Measurements from ENCODE around the gene SKI. TPM values are rescaled to one million over a fixed set of nuclear protein-coding genes. Genes with fewer than 3 reads are reported as not detected.

Gene SKI
- total and polyA plus RNA-seq, 2 of the 4 experiments (the other 2 are of a cell fraction): 2.3 to 20.1 TPM

DNA sequence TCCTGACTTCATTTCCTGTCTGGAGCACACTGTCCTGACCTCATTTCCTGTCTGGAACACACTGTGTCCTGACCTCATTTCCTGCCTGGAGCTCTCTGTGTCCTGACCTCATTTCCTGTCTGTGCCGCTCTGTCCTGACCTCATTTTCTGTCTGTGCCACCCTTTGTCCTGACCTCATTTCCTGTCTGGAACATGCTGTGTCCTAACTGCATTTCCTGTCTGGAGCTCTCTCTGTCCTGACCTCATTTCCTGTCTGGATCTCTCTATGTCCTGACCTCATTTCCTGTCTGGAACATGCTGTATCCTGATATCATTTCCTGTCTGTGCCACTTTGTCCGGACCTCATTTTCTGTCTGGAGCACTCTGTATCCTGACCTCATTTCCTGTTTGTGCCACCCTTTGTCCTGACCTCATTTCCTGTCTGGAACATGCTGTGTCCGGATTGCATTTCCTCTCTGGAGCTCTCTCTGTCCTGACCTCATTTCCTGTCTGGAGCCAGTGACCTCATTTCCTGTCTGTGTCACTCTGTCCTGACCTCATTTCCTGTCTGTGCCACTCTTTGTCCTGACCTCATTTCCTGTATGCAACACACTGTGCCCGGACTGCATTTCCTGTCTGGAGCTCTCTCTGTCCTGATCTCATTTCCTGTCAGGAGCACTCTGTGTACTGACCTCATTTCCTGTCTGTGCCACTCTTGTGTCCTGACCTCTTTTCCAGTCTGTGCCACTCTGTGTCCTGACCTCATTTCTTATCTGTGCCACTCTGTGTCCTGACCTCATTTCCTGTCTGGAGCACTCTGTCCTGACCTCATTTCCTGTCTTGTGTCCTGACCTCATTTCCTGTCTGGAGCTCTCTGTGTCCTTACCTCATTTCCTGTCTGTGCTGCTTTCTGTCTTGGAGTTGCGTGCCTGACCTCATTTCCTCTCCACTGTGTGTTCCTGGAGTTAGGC, 27.6 kb downstream of the SKI start:
- Histone ChIP-seq H3K36me3 (ENCODE audit: control insufficient read depth, insufficient read depth, low read length) (peaks cover 15% of the 10 kb centered on the region; the same call in 1 of the 2 replicates), H2AK9ac (replicated peaks; ENCODE audit: low read depth, low read length, poor library complexity) (peak overlapping the region; percentile 15), H2AFZ (replicated peaks; ENCODE audit: low read length, poor library complexity) (no peak overlapping the region), H2BK15ac (ENCODE audit: low read depth, low read length) (no peak overlapping the region), H3K79me1 (ENCODE audit: low read depth in 1 of 2, low read length in 2 of 2) (peaks cover 15 to 62% of the 10 kb centered on the region in 2 experiments), H3K4me3 (ENCODE audit: insufficient read depth, low read depth, low read length) (no peak overlapping the region), H4K91ac (ENCODE audit: insufficient read depth, low read depth, low read length) (no peak overlapping the region), H3K9ac (ENCODE audit: low read depth, low read length) (no peak overlapping the region), H4K20me1 (ENCODE audit: insufficient read depth, low read length) (peaks cover 100% of the 10 kb centered on the region), H3K4me1 (ENCODE audit: control insufficient read depth, insufficient read depth, low read length) (peaks cover 11% of the 10 kb centered on the region; the same call in 1 of the 2 replicates), H3K56ac (ENCODE audit: extremely low read depth, insufficient read depth, low read length) (no peak overlapping the region), H2BK5ac (ENCODE audit: low read depth, low read length, poor library complexity, severe bottlenecking) (peak overlapping the region; percentile 37), H4K8ac (ENCODE audit: low read depth in 2 of 2, low read length in 2 of 2) (peak overlapping the region; percentile 15 to 29; a peak in 3 of 4 replicates), H3K18ac (ENCODE audit: low read depth, low read length) (peak overlapping the region; percentile 8; the same call in 1 of the 2 replicates), H3K27me3 (ENCODE audit: control insufficient read depth, insufficient read depth, low read length) (no peaks in the 10 kb centered on the region), H2BK20ac (ENCODE audit: low read depth, low read length) (no peak overlapping the region), H3K4ac (ENCODE audit: low read depth, low read length) (peak overlapping the region; percentile 14), H3K4me2 (ENCODE audit: low read depth, low read length) (no peak overlapping the region), H2BK120ac (ENCODE audit: low read depth, low read length) (0 out of 2 replicates have a peak overlapping the region, but pooled peaks have one; percentile 8), H3K14ac (replicated peaks; ENCODE audit: low read depth, low read length) (peak overlapping the region; percentile 58; the same call in 1 of the 2 replicates), H2AK5ac (ENCODE audit: low read depth, low read length) (peak overlapping the region; percentile 21), H4K5ac (ENCODE audit: low read depth, low read length) (no peak overlapping the region; the same call in 1 of the 2 replicates), H3K9me1 (ENCODE audit: insufficient read depth, low read length) (peaks cover 49% of the 10 kb centered on the region), H3K27ac (ENCODE audit: insufficient read depth, low read length) (peak overlapping the region; percentile 17), H3K23ac (ENCODE audit: low read depth, low read length) (peak overlapping the region; percentile 18; the same call in 1 of the 2 replicates), H3K9me3 (ENCODE audit: control insufficient read depth, insufficient read depth, low read length) (no peaks in the 10 kb centered on the region)
- TF ChIP-seq FOS (IDR thresholded peaks at IDR 0.05; ENCODE audit: low read depth, low read length) (peak; percentile 47; the same call in 1 of the 2 replicates), NFE2L2 (IDR thresholded peaks at IDR 0.05; ENCODE audit: low read depth, low read length) (no peak), CHD1 (IDR thresholded peaks at IDR 0.05; ENCODE audit: low read depth, low read length) (no peak), RCOR1 (IDR thresholded peaks at IDR 0.05; ENCODE audit: insufficient replicate concordance, low read length) (no peak), CEBPB (IDR thresholded peaks at IDR 0.05; ENCODE audit: low read depth, low read length) (peak; percentile 40; the same call in 1 of the 2 replicates), MAZ (IDR thresholded peaks at IDR 0.05; ENCODE audit: borderline replicate concordance, low read depth, low read length) (no peak)
- TF ChIP-seq, protein P1, sequence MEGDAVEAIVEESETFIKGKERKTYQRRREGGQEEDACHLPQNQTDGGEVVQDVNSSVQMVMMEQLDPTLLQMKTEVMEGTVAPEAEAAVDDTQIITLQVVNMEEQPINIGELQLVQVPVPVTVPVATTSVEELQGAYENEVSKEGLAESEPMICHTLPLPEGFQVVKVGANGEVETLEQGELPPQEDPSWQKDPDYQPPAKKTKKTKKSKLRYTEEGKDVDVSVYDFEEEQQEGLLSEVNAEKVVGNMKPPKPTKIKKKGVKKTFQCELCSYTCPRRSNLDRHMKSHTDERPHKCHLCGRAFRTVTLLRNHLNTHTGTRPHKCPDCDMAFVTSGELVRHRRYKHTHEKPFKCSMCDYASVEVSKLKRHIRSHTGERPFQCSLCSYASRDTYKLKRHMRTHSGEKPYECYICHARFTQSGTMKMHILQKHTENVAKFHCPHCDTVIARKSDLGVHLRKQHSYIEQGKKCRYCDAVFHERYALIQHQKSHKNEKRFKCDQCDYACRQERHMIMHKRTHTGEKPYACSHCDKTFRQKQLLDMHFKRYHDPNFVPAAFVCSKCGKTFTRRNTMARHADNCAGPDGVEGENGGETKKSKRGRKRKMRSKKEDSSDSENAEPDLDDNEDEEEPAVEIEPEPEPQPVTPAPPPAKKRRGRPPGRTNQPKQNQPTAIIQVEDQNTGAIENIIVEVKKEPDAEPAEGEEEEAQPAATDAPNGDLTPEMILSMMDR (conservative IDR thresholded peaks at IDR 0.05; ENCODE audit: low read depth, low read length): no peak
- TF ChIP-seq, protein P2, sequence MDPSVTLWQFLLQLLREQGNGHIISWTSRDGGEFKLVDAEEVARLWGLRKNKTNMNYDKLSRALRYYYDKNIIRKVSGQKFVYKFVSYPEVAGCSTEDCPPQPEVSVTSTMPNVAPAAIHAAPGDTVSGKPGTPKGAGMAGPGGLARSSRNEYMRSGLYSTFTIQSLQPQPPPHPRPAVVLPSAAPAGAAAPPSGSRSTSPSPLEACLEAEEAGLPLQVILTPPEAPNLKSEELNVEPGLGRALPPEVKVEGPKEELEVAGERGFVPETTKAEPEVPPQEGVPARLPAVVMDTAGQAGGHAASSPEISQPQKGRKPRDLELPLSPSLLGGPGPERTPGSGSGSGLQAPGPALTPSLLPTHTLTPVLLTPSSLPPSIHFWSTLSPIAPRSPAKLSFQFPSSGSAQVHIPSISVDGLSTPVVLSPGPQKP (IDR thresholded peaks at IDR 0.05; ENCODE audit: borderline replicate concordance, low read depth, low read length): no peak
- intact Hi-C loops (cut with micrococcal nuclease): no loop called here
- in situ Hi-C loops (cut with MboI; ENCODE audit: low sequenced_read_pairs): no loop called here
- 60% methylated on average over 5 of the region's 5 CpGs; no CpG with 5 or more reads in 1 of the 2 experiments for WGBS, 2 experiments (ENCODE audit: extremely low coverage in 2 of 2, insufficient read length in 1 of 2)
- CTCF ChIA-PET: no interaction called here
- POLR2A ChIA-PET (ENCODE audit: unreplicated experiment): no interaction called here
- peak; percentile 73 for DNase-seq
- BruUV-seq (replicated peaks): no TSS peak
- no peak; the same call in 1 of the 2 replicates for ATAC-seq (ENCODE audit: low read depth)
- dilution Hi-C loops (cut with HindIII; ENCODE audit: low sequenced_read_pairs, unreplicated experiment): no loop called here
